Measurements from ENCODE around the gene NUP160.
"Not testable (repeated sequence)": the region's sequence is repeated elsewhere in the genome, so short reads cannot be mapped to it uniquely, and the experiment has no call there.

DNA sequence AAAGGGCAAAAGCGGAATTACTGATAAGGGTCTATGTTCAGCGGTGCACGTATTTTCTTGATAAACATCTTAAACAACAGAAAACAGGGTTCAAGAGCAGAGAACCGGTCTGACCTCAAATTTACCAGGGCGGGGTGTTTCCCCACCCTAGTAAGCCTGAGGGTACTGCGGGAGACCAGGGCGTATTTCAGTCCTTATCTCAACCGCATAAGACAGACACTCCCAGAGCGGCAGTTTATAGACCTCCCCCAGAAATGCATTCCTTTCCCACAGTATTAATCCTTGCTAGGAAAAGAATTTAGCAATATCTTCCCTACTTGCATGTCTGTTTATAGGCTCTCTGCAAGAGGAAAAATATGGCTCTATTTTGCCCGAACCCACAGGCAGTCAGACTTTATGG is 27.7 kb upstream of the NUP160 start:
- TF ChIP-seq REST (IDR thresholded peaks at IDR 0.05; ENCODE audit: borderline replicate concordance); EZH2 (IDR thresholded peaks at IDR 0.05; ENCODE audit: borderline replicate concordance, insufficient read depth, low read length, poor library complexity, severe bottlenecking); POLR2AphosphoS5 (IDR thresholded peaks at IDR 0.05); CTCF (IDR thresholded peaks at IDR 0.05; ENCODE audit: poor library complexity, severe bottlenecking): not testable (repeated sequence)
